ENCODE results near the gene SLF1.

SLF1 gene

GRCh38 chr5:94640176-94640575 is 21.7 kb downstream of the SLF1 start:
- intact Hi-C loops (cut with DNase I; ENCODE audit: low total_unique reads): no loop called here
- DNase-seq: no peak
- H3K9me3 ChIP-seq: peaks cover 0 to 8% (median 0%) of the 10 kb centered on the region in 3 donors

GRCh38 chr5:94645053-94645452 is 26.6 kb downstream of the SLF1 start:
- H3K27me3 ChIP-seq: no peaks in the 10 kb centered on the region
- no peak for TF ChIP-seq CTCF (IDR thresholded peaks at IDR 0.05)
- H3K4me3 ChIP-seq: no peak overlapping the region
- DNase-seq: no peak
- no peak overlapping the region for H3K27ac ChIP-seq
- H3K9me3 ChIP-seq: no peaks in the 10 kb centered on the region
- H3K36me3 ChIP-seq: peaks cover 7 to 12% (median 8%) of the 10 kb centered on the region in 3 donors
- intact Hi-C loops (cut with DNase I; ENCODE audit: low total_unique reads): no loop called here
- no peaks in the 10 kb centered on the region for H3K4me1 ChIP-seq

More at GRCh38 chr5:94640176-94640575, 21.7 kb downstream of the SLF1 start:
- TF ChIP-seq CTCF (IDR thresholded peaks at IDR 0.05): no peak
- Histone ChIP-seq H3K27ac (no peak overlapping the region), H3K4me1 (no peaks in the 10 kb centered on the region), H3K36me3 (peaks cover 12 to 25% (median 20%) of the 10 kb centered on the region in 3 donors), H3K4me3 (no peak overlapping the region), H3K27me3 (no peaks in the 10 kb centered on the region)

- no peak for DNase-seq
- Histone ChIP-seq H3K27ac (no peak overlapping the region), H3K4me3 (no peak overlapping the region), H3K27me3 (no peaks in the 10 kb centered on the region), H3K36me3 (peaks cover 3 to 7% (median 7%) of the 10 kb centered on the region in 3 donors), H3K4me1 (no peaks in the 10 kb centered on the region), H3K9me3 (no peaks in the 10 kb centered on the region)
- intact Hi-C loops (cut with DNase I; ENCODE audit: low total_unique reads): no loop called here
- TF ChIP-seq CTCF (IDR thresholded peaks at IDR 0.05): no peak
Observed at GRCh38 chr5:94646758-94647157, 28.3 kb downstream of the SLF1 start.

GRCh38 chr5:94649874-94650273 is 31.4 kb downstream of the SLF1 start:
- peaks cover 0 to 2% (median 0%) of the 10 kb centered on the region in 3 donors for H3K9me3 ChIP-seq
- H3K36me3 ChIP-seq: peaks cover 11 to 22% (median 18%) of the 10 kb centered on the region in 3 donors
- H3K4me1 ChIP-seq: no peaks in the 10 kb centered on the region
- intact Hi-C loops (cut with DNase I; ENCODE audit: low total_unique reads): no loop called here
- H3K27ac ChIP-seq: no peak overlapping the region
- no peak for DNase-seq
- H3K4me3 ChIP-seq: no peak overlapping the region
- no peaks in the 10 kb centered on the region for H3K27me3 ChIP-seq
- TF ChIP-seq CTCF (IDR thresholded peaks at IDR 0.05): no peak

GRCh38 chr5:94658272-94658671 is 39.8 kb downstream of the SLF1 start:
- no peaks in the 10 kb centered on the region for H3K27me3 ChIP-seq
- peaks cover 18 to 38% (median 26%) of the 10 kb centered on the region in 3 donors for H3K36me3 ChIP-seq
- peaks cover 0 to 19% (median 3%) of the 10 kb centered on the region in 3 donors for H3K9me3 ChIP-seq
- H3K4me3 ChIP-seq: no peak overlapping the region
- intact Hi-C loops (cut with DNase I; ENCODE audit: low total_unique reads): no loop called here
- no peak overlapping the region for H3K27ac ChIP-seq
- TF ChIP-seq CTCF (IDR thresholded peaks at IDR 0.05): no peak
- no peak for DNase-seq
- no peaks in the 10 kb centered on the region for H3K4me1 ChIP-seq

- Histone ChIP-seq H3K36me3 (peaks cover 20 to 34% (median 21%) of the 10 kb centered on the region in 3 donors), H3K9me3 (peaks cover 0 to 11% (median 3%) of the 10 kb centered on the region in 3 donors), H3K4me1 (no peaks in the 10 kb centered on the region), H3K27me3 (no peaks in the 10 kb centered on the region), H3K27ac (no peak overlapping the region), H3K4me3 (no peak overlapping the region)
- no peak for TF ChIP-seq CTCF (IDR thresholded peaks at IDR 0.05)
- DNase-seq: no peak
- intact Hi-C loops (cut with DNase I; ENCODE audit: low total_unique reads): no loop called here
Observed at GRCh38 chr5:94660506-94660905, 42.0 kb downstream of the SLF1 start.
